HG03045 (cell line): ENCODE data around the gene COA1.

Experiments used
- ATAC-seq: cut with Tn5 transposase; IDR thresholded peaks from one replicate; pipeline ENCODE4 v1.9.1; 2021; ENCODE audit warnings: mild to moderate bottlenecking, moderate library complexity; ENCODE audit not compliant: unreplicated experiment

Gene COA1

GRCh38 chr7:43658718-43659548 lies 70.4 kb downstream of the COA1 start:
- ATAC-seq: no peak

- no peak for ATAC-seq
Observed at GRCh38 chr7:43656997-43657396, 72.3 kb downstream of the COA1 start.

GRCh38 chr7:43655584-43655983 lies 73.7 kb downstream of the COA1 start:
- no peak for ATAC-seq

- no peak for ATAC-seq
Observed at GRCh38 chr7:43653891-43654504, 75.3 kb downstream of the COA1 start.

GRCh38 chr7:43653466-43653865 lies 75.9 kb downstream of the COA1 start:
- no peak for ATAC-seq

- no peak for ATAC-seq
Observed at GRCh38 chr7:43652364-43652763, 77.0 kb downstream of the COA1 start.

GRCh38 chr7:43650457-43651052 lies 78.8 kb downstream of the COA1 start:
- no peak for ATAC-seq

- peak; percentile 60 for ATAC-seq
Observed at GRCh38 chr7:43649755-43650274, 79.5 kb downstream of the COA1 start.

- ATAC-seq: peak; percentile 62
Observed at GRCh38 chr7:43648473-43649406, 80.6 kb downstream of the COA1 start.

- peak; percentile 18 for ATAC-seq
Observed at GRCh38 chr7:43647673-43648472, 81.5 kb downstream of the COA1 start.

GRCh38 chr7:43647339-43647672 lies 82.0 kb downstream of the COA1 start:
- ATAC-seq: no peak

- ATAC-seq: no peak
Observed at GRCh38 chr7:43646603-43647338, 82.6 kb downstream of the COA1 start.

GRCh38 chr7:43645699-43646226 lies 83.6 kb downstream of the COA1 start:
- ATAC-seq: no peak

GRCh38 chr7:43643846-43644245 lies 85.5 kb downstream of the COA1 start:
- ATAC-seq: no peak

- no peak for ATAC-seq
Observed at GRCh38 chr7:43642897-43643630, 86.3 kb downstream of the COA1 start.

GRCh38 chr7:43640679-43641078 lies 88.6 kb downstream of the COA1 start:
- ATAC-seq: no peak

GRCh38 chr7:43639858-43640491 lies 89.3 kb downstream of the COA1 start:
- no peak for ATAC-seq
